ENCODE results near the gene EDNRB. TPM values are rescaled to one million over a fixed set of nuclear protein-coding genes. Genes with fewer than 3 reads are reported as not detected.
A peak's percentile ranks its signal among the peaks of the same experiment; 100 is the strongest.

The EDNRB gene
- total RNA-seq, 4 donors from 2014 or later: 15.9 to 36.3 (median 20.4) TPM

GRCh38 chr13:77904031-77904430 is 14.6 kb downstream of the EDNRB start:
- no peak for DNase-seq (ENCODE audit: low spot score in 2 of 2)
- TF ChIP-seq CTCF (IDR thresholded peaks at IDR 0.05) (no peak), POLR2A (IDR thresholded peaks at IDR 0.05) (no peak)
- WGBS, 2 donors: 71 to 95% methylated on average over 4 of the region's 4 CpGs
- intact Hi-C loops (cut with DNase I; ENCODE audit: low total_unique reads): no loop called here
- H3K4me3 ChIP-seq (ENCODE audit: low read depth, poor library complexity, severe bottlenecking): no peak overlapping the region

GRCh38 chr13:77903435-77903834 is 15.2 kb downstream of the EDNRB start:
- TF ChIP-seq POLR2A (IDR thresholded peaks at IDR 0.05) (no peak), CTCF (IDR thresholded peaks at IDR 0.05) (no peak)
- no peak for DNase-seq (ENCODE audit: low spot score in 2 of 2)
- no peak overlapping the region for H3K4me3 ChIP-seq (ENCODE audit: low read depth, poor library complexity, severe bottlenecking)
- 91 to 93% methylated on average over 1 of the region's 1 CpG for WGBS, 2 donors
- intact Hi-C loops (cut with DNase I; ENCODE audit: low total_unique reads): no loop called here

- DNase-seq (ENCODE audit: low spot score in 2 of 2): no peak
- TF ChIP-seq POLR2A (IDR thresholded peaks at IDR 0.05) (no peak), CTCF (IDR thresholded peaks at IDR 0.05) (no peak)
- no peak overlapping the region for H3K4me3 ChIP-seq (ENCODE audit: low read depth, poor library complexity, severe bottlenecking)
- intact Hi-C loops (cut with DNase I; ENCODE audit: low total_unique reads): no loop called here
- WGBS, 2 donors: 93 to 98% methylated on average over 4 of the region's 4 CpGs
Observed at GRCh38 chr13:77902319-77902963, 16.2 kb downstream of the EDNRB start.

- 29 to 31% methylated on average over 4 of the region's 4 CpGs for WGBS, 2 donors
- TF ChIP-seq CTCF (IDR thresholded peaks at IDR 0.05) (no peak), POLR2A (IDR thresholded peaks at IDR 0.05) (no peak)
- DNase-seq (ENCODE audit: low spot score in 2 of 2): no peak
- intact Hi-C loops (cut with DNase I; ENCODE audit: low total_unique reads): no loop called here
- H3K4me3 ChIP-seq (ENCODE audit: low read depth, poor library complexity, severe bottlenecking): no peak overlapping the region
Observed at GRCh38 chr13:77898097-77898496, 20.5 kb downstream of the EDNRB start.

- H3K4me3 ChIP-seq (ENCODE audit: low read depth, poor library complexity, severe bottlenecking): no peak overlapping the region
- TF ChIP-seq POLR2A (IDR thresholded peaks at IDR 0.05) (no peak), CTCF (IDR thresholded peaks at IDR 0.05) (no peak)
- DNase-seq (ENCODE audit: low spot score in 2 of 2): no peak
- intact Hi-C loops (cut with DNase I; ENCODE audit: low total_unique reads): no loop called here
- WGBS, 2 donors: 71 to 72% methylated on average over 2 of the region's 2 CpGs
Observed at GRCh38 chr13:77896977-77897376, 21.7 kb downstream of the EDNRB start.

- DNase-seq (ENCODE audit: low spot score in 2 of 2): peak in 1 of 2 donors; percentile 21
- intact Hi-C loops (cut with DNase I; ENCODE audit: low total_unique reads): no loop called here
- no peak overlapping the region for H3K4me3 ChIP-seq (ENCODE audit: low read depth, poor library complexity, severe bottlenecking)
- TF ChIP-seq POLR2A (IDR thresholded peaks at IDR 0.05) (no peak), CTCF (IDR thresholded peaks at IDR 0.05) (no peak)
- 56% methylated on average over 8 of the region's 8 CpGs for WGBS, 2 donors
Observed at GRCh38 chr13:77896536-77896935, 22.1 kb downstream of the EDNRB start.

Data from lower leg skin (tissue), 4 donors.